ENCODE results near the gene OLFML2A. TPM values are rescaled to one million over a fixed set of nuclear protein-coding genes. Genes with fewer than 3 reads are reported as not detected.
"Not testable (repeated sequence)": the region's sequence is repeated elsewhere in the genome, so short reads cannot be mapped to it uniquely, and the experiment has no call there.

The OLFML2A gene
- polyA plus RNA-seq, 4 donors = 0.22 to 6.3 (median 1.9) TPM

DNA sequence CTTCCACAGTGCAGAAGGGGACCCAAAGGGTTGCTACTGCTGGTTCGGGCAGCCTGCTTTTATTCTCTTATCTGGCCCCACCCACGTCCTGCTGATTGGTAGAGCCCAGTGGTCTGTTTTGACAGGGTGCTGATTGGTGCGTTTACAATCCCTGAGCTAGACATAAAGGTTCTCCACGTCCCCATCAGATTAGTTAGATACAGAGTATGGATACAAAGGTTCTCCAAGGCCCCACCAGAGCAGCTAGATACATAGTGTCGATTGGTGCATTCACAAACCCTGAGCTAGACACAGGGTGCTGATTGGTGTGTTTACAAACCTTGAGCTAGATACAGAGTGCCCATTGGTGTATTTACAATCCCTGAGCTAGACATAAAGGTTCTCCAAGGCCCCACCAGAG is 61.2 kb downstream of the OLFML2A start:
- H3K36me3 ChIP-seq (ENCODE audit: control insufficient read depth in 3 of 3, insufficient read depth in 2 of 3, low read depth in 1 of 3, low read length in 3 of 3); FAIRE-seq; H3K9me3 ChIP-seq (ENCODE audit: control insufficient read depth in 2 of 2, insufficient read depth in 1 of 2, low read depth in 1 of 2, low read length in 1 of 2): not testable (repeated sequence)

DNA sequence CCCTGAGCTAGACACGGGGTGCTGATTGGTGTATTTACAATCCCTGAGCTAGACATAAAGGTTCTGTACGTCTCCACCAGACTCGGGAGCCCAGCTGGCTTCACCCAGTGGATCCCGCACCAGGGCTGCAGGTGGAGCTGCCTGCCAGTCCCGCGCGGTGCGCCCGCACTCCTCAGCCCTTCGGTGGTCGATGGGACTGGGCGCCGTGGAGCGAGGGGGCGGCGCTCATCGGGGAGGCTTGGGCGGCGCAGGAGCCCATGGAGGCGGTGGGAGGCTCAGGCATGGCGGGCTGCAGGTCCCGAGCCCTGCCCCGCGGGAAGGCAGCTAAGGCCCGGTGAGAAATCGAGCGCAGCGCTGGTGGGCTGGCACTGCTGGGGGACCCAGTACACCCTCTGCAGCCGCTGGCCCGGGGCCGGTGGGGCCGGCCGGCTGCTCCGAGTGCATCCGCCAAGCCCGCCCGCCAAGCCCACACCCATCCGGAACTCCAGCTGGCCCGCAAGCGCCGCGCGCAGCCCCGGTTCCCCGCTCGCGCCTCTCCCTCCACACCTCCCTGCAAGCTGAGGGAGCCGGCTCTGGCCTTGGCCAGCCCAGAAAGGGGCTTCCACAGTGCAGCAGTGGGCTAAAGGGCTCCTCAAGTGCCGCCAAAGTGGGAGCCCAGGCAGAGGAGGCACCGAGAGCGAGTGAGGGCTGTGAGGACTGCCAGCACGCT is 61.8 kb downstream of the OLFML2A start:
- peaks cover 0 to 29% (median 7%) of the 10 kb centered on the region in 3 donors for H3K4me1 ChIP-seq (ENCODE audit: control insufficient read depth in 3 of 3, insufficient read depth in 2 of 3, low read depth in 1 of 3, low read length in 2 of 3)
- not testable (repeated sequence) for DNase-seq; H3K4me3 ChIP-seq (ENCODE audit: low read depth in 1 of 3, low read length in 3 of 3); FAIRE-seq; H3K27me3 ChIP-seq (ENCODE audit: control insufficient read depth in 3 of 3, insufficient read depth in 3 of 3, low read length in 3 of 3); H3K9me3 ChIP-seq (ENCODE audit: control insufficient read depth in 2 of 2, insufficient read depth in 1 of 2, low read depth in 1 of 2, low read length in 1 of 2); H3K27ac ChIP-seq (ENCODE audit: low read depth in 1 of 3, low read length in 2 of 3); H3K36me3 ChIP-seq (ENCODE audit: control insufficient read depth in 3 of 3, insufficient read depth in 2 of 3, low read depth in 1 of 3, low read length in 3 of 3)
- 61 to 73% (median 70%) methylated on average over 29 to 50 of the region's 52 CpGs for WGBS, 3 donors

More for the DNA sequence above, 61.2 kb downstream of the OLFML2A start:
- H3K4me3 ChIP-seq (ENCODE audit: low read depth in 1 of 3, low read length in 3 of 3); DNase-seq; H3K27me3 ChIP-seq (ENCODE audit: control insufficient read depth in 3 of 3, insufficient read depth in 3 of 3, low read length in 3 of 3); H3K27ac ChIP-seq (ENCODE audit: low read depth in 1 of 3, low read length in 2 of 3): not testable (repeated sequence)
- WGBS, 3 donors = 64 to 71% (median 64%) methylated on average over 4 to 5 of the region's 5 CpGs
- peaks cover 0 to 29% (median 7%) of the 10 kb centered on the region in 3 donors for H3K4me1 ChIP-seq (ENCODE audit: control insufficient read depth in 3 of 3, insufficient read depth in 2 of 3, low read depth in 1 of 3, low read length in 2 of 3)

DNA sequence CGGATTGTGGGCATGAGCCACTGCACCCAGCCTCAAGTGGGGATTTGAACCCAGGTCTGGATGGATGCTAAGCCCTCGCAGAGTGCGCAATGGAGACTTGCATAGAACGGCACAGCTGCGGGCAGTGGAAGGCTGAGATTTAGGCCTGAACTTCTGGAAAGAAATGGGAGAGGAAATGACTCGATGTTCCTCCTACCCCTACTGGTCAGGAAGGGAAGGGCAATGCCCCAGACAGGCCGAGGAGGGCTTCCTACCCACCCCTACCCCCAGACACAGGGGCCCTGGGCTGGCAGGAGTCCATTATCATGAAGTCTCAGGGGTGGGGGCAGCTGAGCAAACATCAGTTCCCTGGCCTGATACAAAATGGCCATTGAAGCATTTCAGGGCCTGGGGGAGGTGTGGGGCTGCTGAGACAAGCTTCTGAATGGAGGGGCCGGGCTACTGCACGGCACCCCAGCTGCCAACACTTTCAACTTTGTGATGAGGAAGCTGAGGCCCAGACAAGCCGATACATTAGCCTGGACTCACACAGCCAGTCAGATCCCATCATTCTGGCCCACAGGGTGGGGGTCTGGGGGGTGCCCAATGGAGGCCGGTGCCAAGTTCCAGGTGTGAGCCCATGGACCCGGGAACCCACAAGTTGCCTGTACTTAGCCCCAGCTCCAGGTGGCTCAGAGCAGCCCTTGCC is 62.8 kb downstream of the OLFML2A start:
- no peak overlapping the region for H3K27ac ChIP-seq (ENCODE audit: low read depth in 1 of 3, low read length in 2 of 3)
- H3K4me1 ChIP-seq (ENCODE audit: control insufficient read depth in 3 of 3, insufficient read depth in 2 of 3, low read depth in 1 of 3, low read length in 2 of 3) = peaks cover 0 to 21% (median 4%) of the 10 kb centered on the region in 3 donors
- 50 to 66% (median 54%) methylated on average over 12 of the region's 12 CpGs for WGBS, 3 donors
- H3K4me3 ChIP-seq (ENCODE audit: low read depth in 1 of 3, low read length in 3 of 3) = no peak overlapping the region
- no peak for DNase-seq
- no peak for FAIRE-seq
- H3K36me3 ChIP-seq (ENCODE audit: control insufficient read depth in 3 of 3, insufficient read depth in 2 of 3, low read depth in 1 of 3, low read length in 3 of 3) = no peaks in the 10 kb centered on the region
- peaks cover 0 to 2% (median 0%) of the 10 kb centered on the region in 3 donors for H3K27me3 ChIP-seq (ENCODE audit: control insufficient read depth in 3 of 3, insufficient read depth in 3 of 3, low read length in 3 of 3)
- H3K9me3 ChIP-seq (ENCODE audit: control insufficient read depth in 2 of 2, insufficient read depth in 1 of 2, low read depth in 1 of 2, low read length in 1 of 2) = peaks cover 0 to 5% of the 10 kb centered on the region in 2 donors

DNA sequence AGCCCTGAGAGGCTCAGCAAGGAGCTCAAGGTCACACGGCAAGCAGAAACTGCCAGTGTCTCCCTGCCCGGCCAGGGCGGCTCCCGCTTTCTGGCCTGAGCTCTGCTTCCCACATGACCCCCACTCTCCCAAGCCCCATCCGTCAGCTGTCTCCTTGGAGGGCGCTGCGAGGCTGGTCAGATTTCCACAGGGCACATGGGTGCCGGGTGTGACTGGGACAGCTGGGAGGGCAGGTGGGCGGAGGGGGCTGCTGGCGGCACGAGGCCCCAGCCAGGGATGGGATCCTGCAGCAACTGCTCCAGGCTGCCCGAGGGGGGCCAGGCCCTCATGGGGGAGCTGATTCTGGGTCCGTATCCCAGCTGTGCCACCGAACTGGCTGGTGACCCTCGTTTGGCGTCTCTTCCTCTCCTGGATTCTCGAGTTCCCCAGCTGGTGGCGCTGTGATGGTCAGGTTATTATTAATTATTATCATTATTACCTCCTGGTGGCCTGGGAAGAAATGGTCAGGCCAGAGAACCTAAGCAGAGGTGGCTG is 63.4 kb downstream of the OLFML2A start:
- no peak for FAIRE-seq
- 56 to 81% (median 58%) methylated on average over 15 to 18 of the region's 18 CpGs for WGBS, 3 donors
- Histone ChIP-seq H3K4me1 (ENCODE audit: control insufficient read depth in 3 of 3, insufficient read depth in 2 of 3, low read depth in 1 of 3, low read length in 2 of 3) (peaks cover 0 to 15% (median under 1%) of the 10 kb centered on the region in 3 donors), H3K9me3 (ENCODE audit: control insufficient read depth in 2 of 2, insufficient read depth in 1 of 2, low read depth in 1 of 2, low read length in 1 of 2) (peaks cover 0 to 5% of the 10 kb centered on the region in 2 donors), H3K4me3 (ENCODE audit: low read depth in 1 of 3, low read length in 3 of 3) (no peak overlapping the region), H3K27ac (ENCODE audit: low read depth in 1 of 3, low read length in 2 of 3) (no peak overlapping the region), H3K27me3 (ENCODE audit: control insufficient read depth in 3 of 3, insufficient read depth in 3 of 3, low read length in 3 of 3) (peaks cover 0 to 2% (median 0%) of the 10 kb centered on the region in 3 donors), H3K36me3 (ENCODE audit: control insufficient read depth in 3 of 3, insufficient read depth in 2 of 3, low read depth in 1 of 3, low read length in 3 of 3) (no peaks in the 10 kb centered on the region)
- no peak for DNase-seq

DNA sequence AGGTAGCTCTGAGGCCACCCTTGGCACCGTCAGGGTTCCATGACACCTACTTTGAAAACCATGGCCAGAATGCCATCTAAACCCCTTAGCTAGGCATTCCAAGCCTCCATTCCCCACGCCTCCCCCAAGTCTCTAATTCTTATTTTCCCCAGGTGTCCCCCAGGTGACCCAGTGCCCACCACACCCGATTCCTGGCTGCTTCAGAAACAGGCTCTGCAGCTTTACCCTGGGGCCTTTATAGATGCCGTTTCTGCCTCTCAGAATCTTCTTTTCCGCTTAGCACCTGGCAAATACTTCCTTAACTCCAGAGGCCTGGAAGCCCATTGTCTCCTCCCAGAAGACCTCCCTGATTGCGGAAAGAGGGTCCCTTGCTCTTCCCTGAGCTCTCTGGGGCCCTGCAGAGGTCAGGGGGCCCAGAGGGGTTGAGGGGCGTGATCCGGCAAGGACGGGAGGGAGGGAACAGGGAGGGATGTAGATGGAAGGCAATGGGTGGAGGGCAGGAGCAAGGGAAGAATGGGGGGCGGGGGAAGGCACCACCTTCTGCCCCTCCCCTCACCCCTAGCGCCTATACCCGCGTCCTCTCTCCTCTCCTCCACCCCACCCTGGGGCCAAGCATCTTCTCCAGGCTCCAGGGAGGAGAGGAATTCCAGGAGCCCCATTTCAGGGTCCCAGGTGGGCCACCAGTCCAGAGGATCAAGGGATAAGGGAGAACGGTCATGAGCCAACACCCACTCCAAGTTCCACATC is 64.3 kb downstream of the OLFML2A start:
- Histone ChIP-seq H3K4me1 (ENCODE audit: control insufficient read depth in 3 of 3, insufficient read depth in 2 of 3, low read depth in 1 of 3, low read length in 2 of 3) (peaks cover 0 to 8% (median 0%) of the 10 kb centered on the region in 3 donors), H3K27ac (ENCODE audit: low read depth in 1 of 3, low read length in 2 of 3) (no peak overlapping the region), H3K36me3 (ENCODE audit: control insufficient read depth in 3 of 3, insufficient read depth in 2 of 3, low read depth in 1 of 3, low read length in 3 of 3) (no peaks in the 10 kb centered on the region), H3K27me3 (ENCODE audit: control insufficient read depth in 3 of 3, insufficient read depth in 3 of 3, low read length in 3 of 3) (peaks cover 0 to 2% (median 0%) of the 10 kb centered on the region in 3 donors), H3K9me3 (ENCODE audit: control insufficient read depth in 2 of 2, insufficient read depth in 1 of 2, low read depth in 1 of 2, low read length in 1 of 2) (peaks cover 0 to 5% of the 10 kb centered on the region in 2 donors), H3K4me3 (ENCODE audit: low read depth in 1 of 3, low read length in 3 of 3) (no peak overlapping the region)
- DNase-seq (no peak), FAIRE-seq (no peak)
- 70 to 76% (median 75%) methylated on average over 12 to 14 of the region's 14 CpGs for WGBS, 3 donors

DNA sequence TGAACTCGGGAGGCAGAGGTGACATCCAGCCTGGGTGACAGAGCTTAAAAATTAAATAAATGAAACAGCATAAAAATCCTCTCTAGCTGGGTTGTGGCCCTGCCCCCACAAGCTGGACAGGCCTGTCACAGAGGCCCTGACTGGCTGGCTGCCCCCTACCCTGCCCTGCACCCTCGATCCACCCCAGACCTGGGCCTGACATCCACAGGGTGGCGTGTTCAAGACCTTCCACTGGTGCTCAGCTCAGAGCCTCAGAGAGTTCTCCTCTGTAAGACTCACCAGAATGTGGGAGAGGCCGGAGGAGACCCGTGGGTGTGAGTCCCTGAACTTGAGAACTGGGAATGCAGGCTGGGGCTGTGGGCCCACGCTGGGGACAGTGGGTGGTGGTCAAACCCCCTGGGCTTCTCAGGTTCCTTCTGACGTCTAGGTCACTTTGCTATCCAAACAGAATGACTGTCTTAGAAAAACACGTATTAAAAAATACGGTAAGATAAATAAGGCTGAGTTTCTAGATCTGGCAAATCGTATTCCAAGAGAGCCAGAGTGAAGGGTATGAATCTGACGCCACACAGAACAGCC is 66.6 kb downstream of the OLFML2A start:
- 84 to 88% (median 86%) methylated on average over 11 of the region's 11 CpGs for WGBS, 3 donors
- Histone ChIP-seq H3K9me3 (ENCODE audit: control insufficient read depth in 2 of 2, insufficient read depth in 1 of 2, low read depth in 1 of 2, low read length in 1 of 2) (no peaks in the 10 kb centered on the region), H3K4me1 (ENCODE audit: control insufficient read depth in 3 of 3, insufficient read depth in 2 of 3, low read depth in 1 of 3, low read length in 2 of 3) (peaks cover 0 to 8% (median 0%) of the 10 kb centered on the region in 3 donors), H3K27ac (ENCODE audit: low read depth in 1 of 3, low read length in 2 of 3) (no peak overlapping the region), H3K36me3 (ENCODE audit: control insufficient read depth in 3 of 3, insufficient read depth in 2 of 3, low read depth in 1 of 3, low read length in 3 of 3) (no peaks in the 10 kb centered on the region), H3K4me3 (ENCODE audit: low read depth in 1 of 3, low read length in 3 of 3) (no peak overlapping the region), H3K27me3 (ENCODE audit: control insufficient read depth in 3 of 3, insufficient read depth in 3 of 3, low read length in 3 of 3) (no peaks in the 10 kb centered on the region)
- DNase-seq (no peak), FAIRE-seq (no peak)

DNA sequence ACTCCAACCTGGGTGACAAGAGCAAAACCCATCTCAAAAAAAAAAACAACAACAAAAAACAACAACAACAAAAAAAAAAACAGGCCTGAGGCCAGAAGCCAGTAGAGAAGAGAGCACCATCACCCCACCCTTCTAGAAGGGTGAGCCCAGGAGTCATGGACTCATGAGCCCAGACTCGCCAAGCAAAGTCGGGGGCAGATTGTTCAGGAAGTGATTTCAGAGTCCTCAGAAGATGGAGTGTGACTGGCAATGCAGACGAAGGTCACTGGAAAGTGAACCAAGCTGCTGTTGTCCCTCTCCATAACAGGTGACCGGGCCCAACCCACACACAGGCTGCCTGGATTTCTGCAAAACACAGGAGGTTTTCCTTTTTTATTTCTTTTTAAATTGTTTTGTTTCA is 67.4 kb downstream of the OLFML2A start:
- no peak for FAIRE-seq

DNA sequence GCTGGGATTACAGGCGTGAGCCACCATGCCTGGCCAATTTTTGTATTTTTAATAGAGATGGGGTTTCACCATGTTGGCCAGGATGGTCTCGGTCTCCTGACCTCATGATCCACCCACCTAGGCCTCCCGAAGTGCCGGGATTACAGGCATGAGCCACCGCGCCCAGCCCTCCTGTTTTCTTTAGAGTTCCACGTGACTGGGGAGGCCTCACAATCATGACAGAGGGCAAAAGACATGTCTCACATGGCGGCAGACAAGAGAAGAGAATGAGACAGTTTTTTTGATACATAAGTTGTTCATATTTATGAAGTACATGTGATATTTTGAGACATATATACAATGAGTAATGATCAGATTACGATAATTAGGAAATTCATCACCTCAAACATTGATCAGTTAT is 69.5 kb downstream of the OLFML2A start:
- H3K4me1 ChIP-seq (ENCODE audit: control insufficient read depth in 3 of 3, insufficient read depth in 2 of 3, low read depth in 1 of 3, low read length in 2 of 3); FAIRE-seq; H3K9me3 ChIP-seq (ENCODE audit: control insufficient read depth in 2 of 2, insufficient read depth in 1 of 2, low read depth in 1 of 2, low read length in 1 of 2); H3K4me3 ChIP-seq (ENCODE audit: low read depth in 1 of 3, low read length in 3 of 3); DNase-seq; H3K36me3 ChIP-seq (ENCODE audit: control insufficient read depth in 3 of 3, insufficient read depth in 2 of 3, low read depth in 1 of 3, low read length in 3 of 3); H3K27ac ChIP-seq (ENCODE audit: low read depth in 1 of 3, low read length in 2 of 3); H3K27me3 ChIP-seq (ENCODE audit: control insufficient read depth in 3 of 3, insufficient read depth in 3 of 3, low read length in 3 of 3): not testable (repeated sequence)
- 83 to 92% (median 83%) methylated on average over 9 of the region's 9 CpGs for WGBS, 3 donors

More for the DNA sequence above, 67.4 kb downstream of the OLFML2A start:
- WGBS, 3 donors = 56 to 64% (median 63%) methylated on average over 4 of the region's 4 CpGs
- Histone ChIP-seq H3K27ac (ENCODE audit: low read depth in 1 of 3, low read length in 2 of 3) (no peak overlapping the region), H3K4me3 (ENCODE audit: low read depth in 1 of 3, low read length in 3 of 3) (no peak overlapping the region), H3K27me3 (ENCODE audit: control insufficient read depth in 3 of 3, insufficient read depth in 3 of 3, low read length in 3 of 3) (no peaks in the 10 kb centered on the region), H3K36me3 (ENCODE audit: control insufficient read depth in 3 of 3, insufficient read depth in 2 of 3, low read depth in 1 of 3, low read length in 3 of 3) (no peaks in the 10 kb centered on the region), H3K4me1 (ENCODE audit: control insufficient read depth in 3 of 3, insufficient read depth in 2 of 3, low read depth in 1 of 3, low read length in 2 of 3) (peaks cover 0 to 8% (median 0%) of the 10 kb centered on the region in 3 donors), H3K9me3 (ENCODE audit: control insufficient read depth in 2 of 2, insufficient read depth in 1 of 2, low read depth in 1 of 2, low read length in 1 of 2) (no peaks in the 10 kb centered on the region)
- DNase-seq = no peak

All from small intestine (tissue), 7 donors.